Tibial nerve (tissue), 4 donors: ENCODE data around the gene SH3D21. TPM values are rescaled to one million over a fixed set of nuclear protein-coding genes. Genes with fewer than 3 reads are reported as not detected.

ENCODE experiments used
- DNase-seq, 2 donors: peaks; one replicate each; pipeline ENCODE4 v3.0.0-alpha.2; 2019; ENCODE audit warnings: low spot score in 2 of 2
- H3K27ac ChIP-seq, 4 donors: fragments of 200-600 bp; sonication (generic) in 3 of 4; one replicate each; pipeline ENCODE4 v1.5.1; 2017 to 2019; ENCODE audit warnings: mild to moderate bottlenecking in 1 of 4
- H3K27me3 ChIP-seq, 2 donors: fragments of 200-600 bp; sonication (generic) in 1 of 2; one replicate each; pipeline versions ENCODE4 v1.5.1 to v1.6.0; 2017 to 2019
- H3K36me3 ChIP-seq, 3 donors: fragments of 200-600 bp; sonication (generic); one replicate each; pipeline ENCODE4 v1.5.1; 2018 to 2019
- H3K4me1 ChIP-seq, 4 donors: fragments of 200-600 bp; sonication (generic) in 3 of 4; one replicate each; pipeline ENCODE4 v1.5.1; 2017 to 2019
- H3K4me3 ChIP-seq, 4 donors: fragments of 200-600 bp; sonication (generic) in 3 of 4; one replicate each; pipeline ENCODE4 v1.5.1; 2017 to 2019; ENCODE audit warnings: mild to moderate bottlenecking in 1 of 4, moderate library complexity in 1 of 4
- H3K9me3 ChIP-seq, 4 donors: fragments of 200-600 bp; sonication (generic) in 3 of 4; one replicate each; pipeline ENCODE4 v1.5.1; 2017 to 2019
- EP300 ChIP-seq, 2 donors: sonication (generic); formaldehyde crosslinking; IDR thresholded peaks; one replicate each; pipeline ENCODE4 v1.6.1; 2017; ENCODE audit warnings: antibody characterized with exemption in 2 of 2, mild to moderate bottlenecking in 1 of 2
- POLR2A ChIP-seq, 2 donors: fragments of 450-650 bp; IDR thresholded peaks; one replicate each; pipeline ENCODE4 v1.6.1; 2017; ENCODE audit warnings: antibody characterized with exemption in 2 of 2, mild to moderate bottlenecking in 2 of 2, moderate library complexity in 2 of 2
- WGBS, 2 donors: methylation state at CpG; one replicate each; pipeline ENCODE4 v1.1.5; 2018; 5-methylcytosine and 5-hydroxymethylcytosine counted together
- total RNA-seq, 4 donors: library from RNA; depleted of rRNA; stranded (reverse); fragments of >200 nt; gene quantifications; one replicate each; pipeline ENCODE4 v1.1.0, GENCODE V29; 2016
- TF ChIP-seq, protein P1 (sequence below), 5 experiments: fragments of 200-600 bp in 3 of 5; fragments of 450-650 bp in 2 of 5; sonication (generic) in 3 of 5; IDR thresholded peaks; one replicate each; pipeline ENCODE4 v1.5.1; 2016 to 2019; ENCODE audit warnings: antibody characterized with exemption in 5 of 5, mild to moderate bottlenecking in 3 of 5, moderate library complexity in 2 of 5

SH3D21 gene
- total RNA-seq, 4 donors from 2014 or later: 1.5 to 4.1 (median 2.4) TPM

GRCh38 chr1:36303244-36303643 lies 2.9 kb upstream of the SH3D21 start:
- 73 to 75% methylated on average over 5 of the region's 5 CpGs for WGBS, 2 donors
- H3K4me1 ChIP-seq: peaks cover 0 to 37% (median 13%) of the 10 kb centered on the region in 4 donors
- no peak for TF ChIP-seq EP300 (IDR thresholded peaks at IDR 0.05)
- no peak for TF ChIP-seq POLR2A (IDR thresholded peaks at IDR 0.05)
- TF ChIP-seq, protein P1, sequence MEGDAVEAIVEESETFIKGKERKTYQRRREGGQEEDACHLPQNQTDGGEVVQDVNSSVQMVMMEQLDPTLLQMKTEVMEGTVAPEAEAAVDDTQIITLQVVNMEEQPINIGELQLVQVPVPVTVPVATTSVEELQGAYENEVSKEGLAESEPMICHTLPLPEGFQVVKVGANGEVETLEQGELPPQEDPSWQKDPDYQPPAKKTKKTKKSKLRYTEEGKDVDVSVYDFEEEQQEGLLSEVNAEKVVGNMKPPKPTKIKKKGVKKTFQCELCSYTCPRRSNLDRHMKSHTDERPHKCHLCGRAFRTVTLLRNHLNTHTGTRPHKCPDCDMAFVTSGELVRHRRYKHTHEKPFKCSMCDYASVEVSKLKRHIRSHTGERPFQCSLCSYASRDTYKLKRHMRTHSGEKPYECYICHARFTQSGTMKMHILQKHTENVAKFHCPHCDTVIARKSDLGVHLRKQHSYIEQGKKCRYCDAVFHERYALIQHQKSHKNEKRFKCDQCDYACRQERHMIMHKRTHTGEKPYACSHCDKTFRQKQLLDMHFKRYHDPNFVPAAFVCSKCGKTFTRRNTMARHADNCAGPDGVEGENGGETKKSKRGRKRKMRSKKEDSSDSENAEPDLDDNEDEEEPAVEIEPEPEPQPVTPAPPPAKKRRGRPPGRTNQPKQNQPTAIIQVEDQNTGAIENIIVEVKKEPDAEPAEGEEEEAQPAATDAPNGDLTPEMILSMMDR (IDR thresholded peaks at IDR 0.05): no peak
- no peaks in the 10 kb centered on the region for H3K27me3 ChIP-seq
- no peaks in the 10 kb centered on the region for H3K9me3 ChIP-seq
- no peak for DNase-seq
- H3K4me3 ChIP-seq: no peak overlapping the region
- H3K36me3 ChIP-seq: peaks cover 7 to 61% (median 13%) of the 10 kb centered on the region in 3 donors
- no peak overlapping the region for H3K27ac ChIP-seq

DNA sequence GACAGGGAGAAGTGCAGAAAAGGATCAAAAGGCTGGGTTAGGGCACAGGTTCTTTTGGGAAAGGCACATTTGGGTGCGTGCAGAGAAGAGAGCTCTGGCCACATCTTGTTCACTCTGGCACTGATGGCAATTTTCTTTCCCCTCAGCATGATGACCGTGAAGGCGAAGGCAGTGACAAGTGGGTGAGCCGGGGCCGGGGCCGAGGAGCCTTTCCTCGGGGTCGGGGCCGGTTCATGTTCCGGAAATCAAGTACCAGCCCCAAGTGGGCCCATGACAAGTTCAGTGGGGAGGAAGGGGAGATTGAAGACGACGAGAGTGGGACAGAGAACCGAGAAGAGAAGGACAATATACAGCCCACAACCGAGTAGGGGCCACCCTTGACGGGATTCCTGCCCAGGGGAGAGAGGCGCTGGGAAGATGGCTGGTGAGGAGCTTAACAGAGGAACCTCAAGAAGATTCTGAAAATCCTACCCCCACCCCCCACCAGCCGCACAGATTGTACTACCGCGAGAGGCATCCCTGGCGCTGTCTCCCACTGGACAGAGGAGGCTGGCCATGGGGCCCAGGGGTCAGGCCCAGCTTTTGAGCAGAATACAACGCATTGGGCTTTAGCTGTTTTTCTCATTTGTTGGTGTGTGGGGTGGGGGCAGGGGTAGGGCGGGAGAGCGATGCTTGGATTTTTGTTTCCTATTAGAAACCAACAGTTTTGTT lies 2.4 kb upstream of the SH3D21 start:
- no peak overlapping the region for H3K27ac ChIP-seq
- no peak overlapping the region for H3K4me3 ChIP-seq
- peaks cover 7 to 56% (median 9%) of the 10 kb centered on the region in 3 donors for H3K36me3 ChIP-seq
- no peaks in the 10 kb centered on the region for H3K27me3 ChIP-seq
- 83% methylated on average over 23 of the region's 23 CpGs for WGBS, 2 donors
- H3K4me1 ChIP-seq: peaks cover 0 to 37% (median 13%) of the 10 kb centered on the region in 4 donors
- no peaks in the 10 kb centered on the region for H3K9me3 ChIP-seq
- DNase-seq: no peak
- no peak for TF ChIP-seq POLR2A (IDR thresholded peaks at IDR 0.05)
- TF ChIP-seq, protein P1 (IDR thresholded peaks at IDR 0.05): no peak
- TF ChIP-seq EP300 (IDR thresholded peaks at IDR 0.05): no peak

DNA sequence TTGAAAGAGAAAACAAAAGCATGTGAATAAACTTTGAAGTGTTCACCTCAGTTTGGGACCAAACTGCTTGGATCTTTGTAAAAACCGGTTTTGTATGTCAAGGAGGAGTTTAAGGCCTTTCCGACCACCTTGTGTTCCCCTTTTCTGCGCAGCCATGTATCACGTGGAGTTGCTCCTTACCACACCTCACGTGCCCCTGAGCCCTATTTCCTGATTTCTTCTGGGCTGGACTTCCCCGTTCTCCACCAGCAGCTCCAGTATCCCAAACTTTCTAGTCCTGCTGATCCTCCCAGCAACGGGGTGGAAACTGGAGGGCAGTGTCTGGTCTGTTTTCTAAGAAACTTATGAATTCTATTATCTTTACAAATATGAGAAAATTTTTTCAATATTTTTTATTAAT lies 1.6 kb upstream of the SH3D21 start:
- Histone ChIP-seq H3K27ac (no peak overlapping the region), H3K36me3 (peaks cover 6 to 51% (median 7%) of the 10 kb centered on the region in 3 donors), H3K9me3 (no peaks in the 10 kb centered on the region), H3K4me1 (peaks cover 0 to 30% (median 13%) of the 10 kb centered on the region in 4 donors), H3K27me3 (no peaks in the 10 kb centered on the region), H3K4me3 (no peak overlapping the region)
- WGBS, 2 donors: 75 to 79% methylated on average over 7 of the region's 7 CpGs
- TF ChIP-seq, protein P1 (IDR thresholded peaks at IDR 0.05): no peak
- peak in 1 of 2 donors; percentile 21 for TF ChIP-seq EP300 (IDR thresholded peaks at IDR 0.05)
- DNase-seq: no peak

- H3K4me3 ChIP-seq: no peak overlapping the region
- TF ChIP-seq POLR2A (IDR thresholded peaks at IDR 0.05): no peak
- TF ChIP-seq EP300 (IDR thresholded peaks at IDR 0.05): no peak
- TF ChIP-seq, protein P1 (IDR thresholded peaks at IDR 0.05): no peak
- H3K27me3 ChIP-seq: no peaks in the 10 kb centered on the region
- peaks cover 0 to 23% (median 13%) of the 10 kb centered on the region in 4 donors for H3K4me1 ChIP-seq
- H3K27ac ChIP-seq: peak overlapping the region in 3 of 4 donors; percentile 65 to 84 (median 72)
- H3K9me3 ChIP-seq: no peaks in the 10 kb centered on the region
- peaks cover 6 to 47% (median 7%) of the 10 kb centered on the region in 3 donors for H3K36me3 ChIP-seq
- DNase-seq: no peak
- 80 to 82% methylated on average over 10 of the region's 10 CpGs for WGBS, 2 donors
These were observed 926 bp upstream of the SH3D21 start for GRCh38 chr1:36304970-36305914.

DNA sequence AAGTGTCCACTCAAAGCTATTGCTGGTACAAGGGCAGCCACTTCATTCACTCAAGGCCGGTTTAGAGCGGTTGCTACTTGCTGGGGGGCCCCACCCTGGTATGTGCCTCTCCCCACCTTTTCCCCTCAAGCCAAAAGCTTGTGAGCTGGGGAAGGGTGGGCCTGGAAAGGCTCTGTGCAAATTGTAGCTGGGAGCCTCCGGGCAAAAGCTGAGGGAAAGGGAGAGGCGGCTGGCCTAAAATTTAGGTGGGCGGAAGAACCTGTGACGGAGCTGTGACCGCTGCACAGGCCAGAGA lies 306 bp upstream of the SH3D21 start:
- H3K4me3 ChIP-seq: peak overlapping the region in 2 of 4 donors; percentile 64 to 68
- no peaks in the 10 kb centered on the region for H3K9me3 ChIP-seq
- DNase-seq: no peak
- WGBS, 2 donors: 66 to 67% methylated on average over 6 to 7 of the region's 7 CpGs
- H3K27ac ChIP-seq: peak overlapping the region in 3 of 4 donors; percentile 65 to 84 (median 72)
- no peaks in the 10 kb centered on the region for H3K27me3 ChIP-seq
- H3K4me1 ChIP-seq: peaks cover 0 to 21% (median 13%) of the 10 kb centered on the region in 4 donors
- no peak for TF ChIP-seq EP300 (IDR thresholded peaks at IDR 0.05)
- TF ChIP-seq, protein P1 (IDR thresholded peaks at IDR 0.05): no peak
- TF ChIP-seq POLR2A (IDR thresholded peaks at IDR 0.05): no peak
- H3K36me3 ChIP-seq: peaks cover 6 to 43% (median 7%) of the 10 kb centered on the region in 3 donors
